ENCODE results near the gene FAM13C.

Gene FAM13C

DNA sequence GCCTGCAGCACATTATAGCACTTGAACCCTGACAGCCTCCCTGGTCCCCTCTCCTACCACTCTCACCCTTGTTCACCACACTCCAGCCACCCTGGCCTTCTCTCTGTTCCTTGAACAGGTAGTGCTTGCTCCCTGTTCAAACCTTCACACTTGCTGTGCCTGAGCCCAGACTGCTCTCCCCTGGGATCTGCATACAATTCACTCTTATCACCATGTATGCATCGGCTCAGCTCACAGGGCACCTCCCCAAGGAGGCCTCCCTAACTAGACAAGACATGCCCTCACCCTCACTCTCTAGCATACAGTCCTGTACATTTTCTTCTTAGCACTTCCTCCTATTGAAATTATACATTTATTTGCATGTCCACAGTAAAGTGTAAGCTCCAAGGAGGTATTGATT, 59.3 kb downstream of the FAM13C start:
- no peaks in the 10 kb centered on the region for H3K36me3 ChIP-seq (ENCODE audit: control insufficient read depth in 2 of 2, insufficient read depth in 1 of 2, low read length in 2 of 2)
- H3K4me3 ChIP-seq (ENCODE audit: low read depth, low read length) = no peak overlapping the region
- ChIA-PET CTCF (no interaction called here), POLR2A (no interaction called here)
- no peak for TF ChIP-seq BCL11A (tag by site-specific recombination; IDR thresholded peaks at IDR 0.05; ENCODE audit: low read depth)
- no peak for TF ChIP-seq KLF16 (tag by site-specific recombination; IDR thresholded peaks at IDR 0.05)
- no peak for TF ChIP-seq ZNF10 (tag by site-specific recombination; IDR thresholded peaks at IDR 0.05)
- TF ChIP-seq ZBTB20 (tag by site-specific recombination; IDR thresholded peaks at IDR 0.05) = peak; percentile 74
- TF ChIP-seq, protein P1, sequence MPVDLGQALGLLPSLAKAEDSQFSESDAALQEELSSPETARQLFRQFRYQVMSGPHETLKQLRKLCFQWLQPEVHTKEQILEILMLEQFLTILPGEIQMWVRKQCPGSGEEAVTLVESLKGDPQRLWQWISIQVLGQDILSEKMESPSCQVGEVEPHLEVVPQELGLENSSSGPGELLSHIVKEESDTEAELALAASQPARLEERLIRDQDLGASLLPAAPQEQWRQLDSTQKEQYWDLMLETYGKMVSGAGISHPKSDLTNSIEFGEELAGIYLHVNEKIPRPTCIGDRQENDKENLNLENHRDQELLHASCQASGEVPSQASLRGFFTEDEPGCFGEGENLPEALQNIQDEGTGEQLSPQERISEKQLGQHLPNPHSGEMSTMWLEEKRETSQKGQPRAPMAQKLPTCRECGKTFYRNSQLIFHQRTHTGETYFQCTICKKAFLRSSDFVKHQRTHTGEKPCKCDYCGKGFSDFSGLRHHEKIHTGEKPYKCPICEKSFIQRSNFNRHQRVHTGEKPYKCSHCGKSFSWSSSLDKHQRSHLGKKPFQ (tag by site-specific recombination; IDR thresholded peaks at IDR 0.05) = 0 out of 2 replicates have a peak, but pooled peaks have one; percentile 32
- TF ChIP-seq, protein P2, sequence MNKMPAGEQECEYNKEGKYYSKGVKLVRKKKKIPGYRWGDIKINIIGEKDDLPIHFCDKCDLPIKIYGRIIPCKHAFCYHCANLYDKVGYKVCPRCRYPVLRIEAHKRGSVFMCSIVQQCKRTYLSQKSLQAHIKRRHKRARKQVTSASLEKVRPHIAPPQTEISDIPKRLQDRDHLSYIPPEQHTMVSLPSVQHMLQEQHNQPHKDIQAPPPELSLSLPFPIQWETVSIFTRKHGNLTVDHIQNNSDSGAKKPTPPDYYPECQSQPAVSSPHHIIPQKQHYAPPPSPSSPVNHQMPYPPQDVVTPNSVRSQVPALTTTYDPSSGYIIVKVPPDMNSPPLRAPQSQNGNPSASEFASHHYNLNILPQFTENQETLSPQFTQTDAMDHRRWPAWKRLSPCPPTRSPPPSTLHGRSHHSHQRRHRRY (tag by site-specific recombination; IDR thresholded peaks at IDR 0.05) = no peak
- TF ChIP-seq ZNF121 (tag by site-specific recombination; IDR thresholded peaks at IDR 0.05) = no peak
- no peaks in the 10 kb centered on the region for H3K9me3 ChIP-seq (ENCODE audit: control insufficient read depth, insufficient read depth, low read depth, low read length)
- no peaks in the 10 kb centered on the region for H3K4me1 ChIP-seq (ENCODE audit: control insufficient read depth, insufficient read depth, low read length)
- H3K27ac ChIP-seq (ENCODE audit: extremely low read depth, low read depth, low read length) = no peak overlapping the region

DNA sequence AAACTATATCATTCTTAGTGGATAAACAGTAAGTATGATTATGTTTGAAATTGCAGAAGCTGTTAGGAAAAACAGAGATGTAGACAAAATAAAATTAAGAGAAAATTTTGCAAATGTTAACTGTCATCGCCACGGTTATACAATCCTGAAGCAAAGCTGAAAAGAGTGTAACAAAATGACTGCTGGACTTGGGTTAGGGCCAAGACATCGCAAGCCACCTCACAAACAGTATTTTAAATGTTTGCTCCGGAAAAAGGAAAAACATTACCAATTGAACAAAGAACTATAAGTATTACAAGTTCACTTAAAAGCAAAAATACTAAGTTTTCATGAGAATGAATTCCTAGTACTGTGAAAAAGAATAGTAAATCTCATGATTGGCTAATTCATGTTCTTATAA, 60.0 kb downstream of the FAM13C start:
- CTCF ChIA-PET = no interaction called here
- POLR2A ChIA-PET = no interaction called here
- Histone ChIP-seq H3K9me3 (ENCODE audit: control insufficient read depth, insufficient read depth, low read depth, low read length) (no peaks in the 10 kb centered on the region), H3K36me3 (ENCODE audit: control insufficient read depth in 2 of 2, insufficient read depth in 1 of 2, low read length in 2 of 2) (no peaks in the 10 kb centered on the region), H3K4me3 (ENCODE audit: low read depth, low read length) (no peak overlapping the region), H3K27ac (ENCODE audit: extremely low read depth, low read depth, low read length) (no peak overlapping the region), H3K4me1 (ENCODE audit: control insufficient read depth, insufficient read depth, low read length) (no peaks in the 10 kb centered on the region)
- TF ChIP-seq ZNF350 (tag by site-specific recombination; IDR thresholded peaks at IDR 0.05) (no peak), EGR2 (tag by site-specific recombination; IDR thresholded peaks at IDR 0.05; ENCODE audit: low read depth) (no peak), ZNF701 (tag by site-specific recombination; IDR thresholded peaks at IDR 0.05) (no peak), SCRT1 (tag by site-specific recombination; IDR thresholded peaks at IDR 0.05; ENCODE audit: borderline replicate concordance) (no peak), ZNF211 (tag by site-specific recombination; IDR thresholded peaks at IDR 0.05; ENCODE audit: low read depth) (no peak), ZNF571 (tag by site-specific recombination; IDR thresholded peaks at IDR 0.05) (no peak), ZNF777 (tag by site-specific recombination; IDR thresholded peaks at IDR 0.05; ENCODE audit: borderline replicate concordance) (no peak), ZNF302 (tag by site-specific recombination; IDR thresholded peaks at IDR 0.05; ENCODE audit: low read depth) (no peak)
- TF ChIP-seq, protein P3, sequence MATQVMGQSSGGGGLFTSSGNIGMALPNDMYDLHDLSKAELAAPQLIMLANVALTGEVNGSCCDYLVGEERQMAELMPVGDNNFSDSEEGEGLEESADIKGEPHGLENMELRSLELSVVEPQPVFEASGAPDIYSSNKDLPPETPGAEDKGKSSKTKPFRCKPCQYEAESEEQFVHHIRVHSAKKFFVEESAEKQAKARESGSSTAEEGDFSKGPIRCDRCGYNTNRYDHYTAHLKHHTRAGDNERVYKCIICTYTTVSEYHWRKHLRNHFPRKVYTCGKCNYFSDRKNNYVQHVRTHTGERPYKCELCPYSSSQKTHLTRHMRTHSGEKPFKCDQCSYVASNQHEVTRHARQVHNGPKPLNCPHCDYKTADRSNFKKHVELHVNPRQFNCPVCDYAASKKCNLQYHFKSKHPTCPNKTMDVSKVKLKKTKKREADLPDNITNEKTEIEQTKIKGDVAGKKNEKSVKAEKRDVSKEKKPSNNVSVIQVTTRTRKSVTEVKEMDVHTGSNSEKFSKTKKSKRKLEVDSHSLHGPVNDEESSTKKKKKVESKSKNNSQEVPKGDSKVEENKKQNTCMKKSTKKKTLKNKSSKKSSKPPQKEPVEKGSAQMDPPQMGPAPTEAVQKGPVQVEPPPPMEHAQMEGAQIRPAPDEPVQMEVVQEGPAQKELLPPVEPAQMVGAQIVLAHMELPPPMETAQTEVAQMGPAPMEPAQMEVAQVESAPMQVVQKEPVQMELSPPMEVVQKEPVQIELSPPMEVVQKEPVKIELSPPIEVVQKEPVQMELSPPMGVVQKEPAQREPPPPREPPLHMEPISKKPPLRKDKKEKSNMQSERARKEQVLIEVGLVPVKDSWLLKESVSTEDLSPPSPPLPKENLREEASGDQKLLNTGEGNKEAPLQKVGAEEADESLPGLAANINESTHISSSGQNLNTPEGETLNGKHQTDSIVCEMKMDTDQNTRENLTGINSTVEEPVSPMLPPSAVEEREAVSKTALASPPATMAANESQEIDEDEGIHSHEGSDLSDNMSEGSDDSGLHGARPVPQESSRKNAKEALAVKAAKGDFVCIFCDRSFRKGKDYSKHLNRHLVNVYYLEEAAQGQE (tag by site-specific recombination; IDR thresholded peaks at IDR 0.05) = no peak
- TF ChIP-seq, protein P4, sequence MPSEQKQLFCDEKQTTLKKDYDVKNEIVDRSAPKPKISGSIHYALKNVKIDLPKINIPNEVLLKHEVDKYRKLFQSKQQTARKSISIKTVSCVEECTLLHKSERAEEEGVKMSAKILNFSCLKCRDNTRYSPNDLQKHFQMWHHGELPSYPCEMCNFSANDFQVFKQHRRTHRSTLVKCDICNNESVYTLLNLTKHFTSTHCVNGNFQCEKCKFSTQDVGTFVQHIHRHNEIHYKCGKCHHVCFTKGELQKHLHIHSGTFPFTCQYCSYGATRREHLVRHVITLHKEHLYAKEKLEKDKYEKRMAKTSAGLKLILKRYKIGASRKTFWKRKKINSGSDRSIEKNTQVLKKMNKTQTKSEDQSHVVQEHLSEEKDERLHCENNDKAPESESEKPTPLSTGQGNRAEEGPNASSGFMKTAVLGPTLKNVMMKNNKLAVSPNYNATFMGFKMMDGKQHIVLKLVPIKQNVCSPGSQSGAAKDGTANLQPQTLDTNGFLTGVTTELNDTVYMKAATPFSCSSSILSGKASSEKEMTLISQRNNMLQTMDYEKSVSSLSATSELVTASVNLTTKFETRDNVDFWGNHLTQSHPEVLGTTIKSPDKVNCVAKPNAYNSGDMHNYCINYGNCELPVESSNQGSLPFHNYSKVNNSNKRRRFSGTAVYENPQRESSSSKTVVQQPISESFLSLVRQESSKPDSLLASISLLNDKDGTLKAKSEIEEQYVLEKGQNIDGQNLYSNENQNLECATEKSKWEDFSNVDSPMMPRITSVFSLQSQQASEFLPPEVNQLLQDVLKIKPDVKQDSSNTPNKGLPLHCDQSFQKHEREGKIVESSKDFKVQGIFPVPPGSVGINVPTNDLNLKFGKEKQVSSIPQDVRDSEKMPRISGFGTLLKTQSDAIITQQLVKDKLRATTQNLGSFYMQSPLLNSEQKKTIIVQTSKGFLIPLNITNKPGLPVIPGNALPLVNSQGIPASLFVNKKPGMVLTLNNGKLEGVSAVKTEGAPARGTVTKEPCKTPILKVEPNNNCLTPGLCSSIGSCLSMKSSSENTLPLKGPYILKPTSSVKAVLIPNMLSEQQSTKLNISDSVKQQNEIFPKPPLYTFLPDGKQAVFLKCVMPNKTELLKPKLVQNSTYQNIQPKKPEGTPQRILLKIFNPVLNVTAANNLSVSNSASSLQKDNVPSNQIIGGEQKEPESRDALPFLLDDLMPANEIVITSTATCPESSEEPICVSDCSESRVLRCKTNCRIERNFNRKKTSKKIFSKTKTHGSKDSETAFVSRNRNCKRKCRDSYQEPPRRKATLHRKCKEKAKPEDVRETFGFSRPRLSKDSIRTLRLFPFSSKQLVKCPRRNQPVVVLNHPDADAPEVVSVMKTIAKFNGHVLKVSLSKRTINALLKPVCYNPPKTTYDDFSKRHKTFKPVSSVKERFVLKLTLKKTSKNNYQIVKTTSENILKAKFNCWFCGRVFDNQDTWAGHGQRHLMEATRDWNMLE (tag by site-specific recombination; conservative IDR thresholded peaks at IDR 0.05; ENCODE audit: low read depth) = no peak
- TF ChIP-seq, protein P5, sequence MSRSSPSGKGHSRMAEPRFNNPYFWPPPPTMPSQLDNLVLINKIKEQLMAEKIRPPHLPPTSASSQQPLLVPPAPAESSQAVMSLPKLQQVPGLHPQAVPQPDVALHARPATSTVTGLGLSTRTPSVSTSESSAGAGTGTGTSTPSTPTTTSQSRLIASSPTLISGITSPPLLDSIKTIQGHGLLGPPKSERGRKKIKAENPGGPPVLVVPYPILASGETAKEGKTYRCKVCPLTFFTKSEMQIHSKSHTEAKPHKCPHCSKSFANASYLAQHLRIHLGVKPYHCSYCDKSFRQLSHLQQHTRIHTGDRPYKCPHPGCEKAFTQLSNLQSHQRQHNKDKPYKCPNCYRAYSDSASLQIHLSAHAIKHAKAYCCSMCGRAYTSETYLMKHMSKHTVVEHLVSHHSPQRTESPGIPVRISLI (tag by site-specific recombination; IDR thresholded peaks at IDR 0.05) = no peak

Data from HEK293 (cell line).